ENCODE measurements around the gene LRFN4.

DNA sequence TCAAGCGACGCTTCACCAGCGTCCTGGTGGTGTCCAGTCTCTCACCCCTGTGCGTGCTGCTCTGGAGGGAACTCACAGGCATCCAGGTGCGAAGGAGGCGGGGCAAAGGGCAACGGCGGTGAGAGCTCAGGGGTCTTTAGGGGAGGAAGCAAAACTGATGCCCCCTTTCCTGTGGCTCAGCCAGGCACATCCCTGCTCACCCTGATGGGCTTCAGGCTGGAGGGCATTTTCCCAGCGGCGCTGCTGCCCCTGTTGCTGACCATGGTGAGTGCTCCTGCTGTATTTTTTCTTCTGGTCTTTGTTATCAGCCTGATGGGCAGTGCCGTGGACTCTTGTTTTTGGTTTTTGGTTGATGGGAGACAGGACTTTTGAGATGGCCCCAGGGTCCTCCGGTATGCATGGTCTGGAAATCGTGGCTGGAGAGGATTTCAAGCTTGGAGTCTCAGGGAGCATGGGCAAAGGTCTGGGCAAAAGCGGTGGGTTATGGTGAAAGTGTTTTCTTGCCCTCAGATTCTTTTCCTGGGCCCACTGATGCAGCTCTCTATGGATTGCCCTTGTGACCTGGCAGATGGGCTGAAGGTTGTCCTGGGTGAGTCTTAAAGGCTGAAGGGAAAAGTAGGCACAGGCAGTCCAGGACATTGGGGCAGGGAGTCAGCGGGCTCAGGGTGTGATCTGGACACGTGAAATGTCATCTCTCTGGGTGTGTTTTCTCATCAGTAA, 12.9 kb upstream of the LRFN4 start:
- TF ChIP-seq CTCF (IDR thresholded peaks at IDR 0.05): no peak
- no peak for TF ChIP-seq POLR2A (IDR thresholded peaks at IDR 0.05)
